ENCODE results near the gene SLC22A15. TPM values are rescaled to one million over a fixed set of nuclear protein-coding genes. Genes with fewer than 3 reads are reported as not detected.

Gene SLC22A15
- polyA plus RNA-seq, 2 of the 4 experiments (the other 2 are of a cell fraction) = 0.81 to 2.5 TPM

Other genes starting within 250 kb of the SLC22A15 start
- gene CASQ2, start 207.8 kb upstream of the SLC22A15 start, polyA plus RNA-seq (2011; rRNA removed) = not detected in 2 replicates
- not detected in 3 replicates for gene CASQ2, start 207.8 kb upstream of the SLC22A15 start, polyA plus RNA-seq (2017; fragmentation: RNase III; extraction: RNeasy Plus Mini Kit Qiagen cat#74134 plus additional on column Dnase treatment)
- gene NHLH2, start 135.4 kb upstream of the SLC22A15 start, polyA plus RNA-seq (2011; rRNA removed) = not detected in 2 replicates
- not detected in 3 replicates for gene NHLH2, start 135.4 kb upstream of the SLC22A15 start, polyA plus RNA-seq (2017; fragmentation: RNase III; extraction: RNeasy Plus Mini Kit Qiagen cat#74134 plus additional on column Dnase treatment)
- gene MAB21L3, start 134.9 kb downstream of the SLC22A15 start, polyA plus RNA-seq (2011; rRNA removed) = 0.09 and 0.30 TPM in 2 replicates
- gene MAB21L3, start 134.9 kb downstream of the SLC22A15 start, polyA plus RNA-seq (2017; fragmentation: RNase III; extraction: RNeasy Plus Mini Kit Qiagen cat#74134 plus additional on column Dnase treatment) = 0.03 TPM in 2 of 3 replicates, not detected in the other

All from A549 (cell line).